ENCODE measurements around the gene IQSEC3.
"Not testable (repeated sequence)": the region's sequence is repeated elsewhere in the genome, so short reads cannot be mapped to it uniquely, and the experiment has no call there.

The IQSEC3 gene

GRCh38 chr12:66428-66781 is at the start of gene IQSEC3:
IQSEC3 (plus strand) TSS chr12:66767; CDS start chr12:66883, 116 bp downstream.
- not testable (repeated sequence) for DNase-seq

GRCh38 chr12:17370-18340 is 48.9 kb upstream of the IQSEC3 start:
- DNase-seq, result not testable (repeated sequence)

- not testable (repeated sequence) for DNase-seq
These were observed 47.6 kb upstream of the IQSEC3 start for GRCh38 chr12:18821-19567.

- DNase-seq, result not testable (repeated sequence)
These were observed 46.7 kb upstream of the IQSEC3 start for GRCh38 chr12:19906-20305.

GRCh38 chr12:20757-21156 is 45.8 kb upstream of the IQSEC3 start:
- DNase-seq, result no peak

- DNase-seq, result peak; percentile 26
These were observed 45.0 kb upstream of the IQSEC3 start for GRCh38 chr12:21301-22189.

- DNase-seq, result no peak
These were observed 44.4 kb upstream of the IQSEC3 start for GRCh38 chr12:22190-22529.

- DNase-seq, result no peak
These were observed 43.9 kb upstream of the IQSEC3 start for GRCh38 chr12:22530-23201.

- not testable (repeated sequence) for DNase-seq
These were observed 38.7 kb upstream of the IQSEC3 start for GRCh38 chr12:27904-28303.

GRCh38 chr12:38775-39174 is 27.8 kb upstream of the IQSEC3 start:
- DNase-seq, result not testable (repeated sequence)

GRCh38 chr12:39555-40265 is 26.9 kb upstream of the IQSEC3 start:
- not testable (repeated sequence) for DNase-seq

- DNase-seq, result not testable (repeated sequence)
These were observed 22.2 kb upstream of the IQSEC3 start for GRCh38 chr12:44352-44751.

GRCh38 chr12:45235-45990 is 21.2 kb upstream of the IQSEC3 start:
- not testable (repeated sequence) for DNase-seq

GRCh38 chr12:45991-46358 is 20.6 kb upstream of the IQSEC3 start:
- DNase-seq, result not testable (repeated sequence)

GRCh38 chr12:46542-46941 is 20.0 kb upstream of the IQSEC3 start:
- DNase-seq, result not testable (repeated sequence)

GRCh38 chr12:47699-48226 is 18.8 kb upstream of the IQSEC3 start:
- DNase-seq, result not testable (repeated sequence)

GRCh38 chr12:49149-49548 is 17.4 kb upstream of the IQSEC3 start:
- DNase-seq, result not testable (repeated sequence)

- not testable (repeated sequence) for DNase-seq
These were observed 15.5 kb upstream of the IQSEC3 start for GRCh38 chr12:51087-51486.

- DNase-seq, result not testable (repeated sequence)
These were observed 14.6 kb upstream of the IQSEC3 start for GRCh38 chr12:51962-52361.

Measured in right forelimb (tissue), 1 donor.